RPMI8226 (cell line): Measurements from ENCODE around the gene SORL1-AS1.

ENCODE experiments used
- DNase-seq: peaks from one replicate; pipeline ENCODE4 v3.0.0-alpha.2; 2015

SORL1-AS1 gene

GRCh38 chr11:121451178-121451985 is 1.4 kb downstream of the SORL1-AS1 start:
- no peak for DNase-seq

- no peak for DNase-seq
Measured at GRCh38 chr11:121450401-121450800, 2.4 kb downstream of the SORL1-AS1 start.

- no peak for DNase-seq
Measured at GRCh38 chr11:121449626-121450025, 3.1 kb downstream of the SORL1-AS1 start.

- DNase-seq: no peak
Measured at GRCh38 chr11:121449123-121449522, 3.6 kb downstream of the SORL1-AS1 start.

- DNase-seq: no peak
Measured at GRCh38 chr11:121448431-121448941, 4.3 kb downstream of the SORL1-AS1 start.

- no peak for DNase-seq
Measured at GRCh38 chr11:121448011-121448410, 4.8 kb downstream of the SORL1-AS1 start.

GRCh38 chr11:121446752-121447156 is 6.0 kb downstream of the SORL1-AS1 start:
- DNase-seq: no peak

GRCh38 chr11:121445071-121445768 is 7.5 kb downstream of the SORL1-AS1 start:
- DNase-seq: no peak

GRCh38 chr11:121444526-121444925 is 8.2 kb downstream of the SORL1-AS1 start:
- DNase-seq: no peak

GRCh38 chr11:121443688-121444275 is 9.0 kb downstream of the SORL1-AS1 start:
- no peak for DNase-seq

GRCh38 chr11:121441521-121441920 is 11.2 kb downstream of the SORL1-AS1 start:
- no peak for DNase-seq

- no peak for DNase-seq
Measured at GRCh38 chr11:121439759-121440158, 13.0 kb downstream of the SORL1-AS1 start.

- no peak for DNase-seq
Measured at GRCh38 chr11:121439337-121439736, 13.4 kb downstream of the SORL1-AS1 start.

- no peak for DNase-seq
Measured at GRCh38 chr11:121437686-121438078, 15.1 kb downstream of the SORL1-AS1 start.

GRCh38 chr11:121437018-121437685 is 15.6 kb downstream of the SORL1-AS1 start:
- no peak for DNase-seq

- DNase-seq: no peak
Measured at GRCh38 chr11:121435551-121436511, 16.9 kb downstream of the SORL1-AS1 start.

- no peak for DNase-seq
Measured at GRCh38 chr11:121435132-121435531, 17.6 kb downstream of the SORL1-AS1 start.

GRCh38 chr11:121431820-121432526 is 20.8 kb downstream of the SORL1-AS1 start:
- no peak for DNase-seq

- no peak for DNase-seq
Measured at GRCh38 chr11:121429556-121429955, 23.2 kb downstream of the SORL1-AS1 start.

- no peak for DNase-seq
Measured at GRCh38 chr11:121427400-121427744, 25.4 kb downstream of the SORL1-AS1 start.
